Measurements from ENCODE around the gene SPRING1. TPM values are rescaled to one million over a fixed set of nuclear protein-coding genes. Genes with fewer than 3 reads are reported as not detected.

Gene SPRING1
- total RNA-seq, 2 donors from 2014 or later, result 13.4 to 36.8 TPM

GRCh38 chr12:116698116-116698515 is 39.8 kb downstream of the SPRING1 start:
- TF ChIP-seq CTCF (IDR thresholded peaks at IDR 0.05), result no peak
- no peak for ATAC-seq (ENCODE audit: insufficient number of reproducible peaks, low FRiP score, low read depth)
- no peak for DNase-seq (ENCODE audit: low spot score)

GRCh38 chr12:116697716-116698115 is 40.2 kb downstream of the SPRING1 start:
- no peaks in the 10 kb centered on the region for H3K36me3 ChIP-seq
- H3K9me3 ChIP-seq, result no peaks in the 10 kb centered on the region
- H3K27ac ChIP-seq, result no peak overlapping the region
- no peak for DNase-seq (ENCODE audit: low spot score)
- ATAC-seq (ENCODE audit: insufficient number of reproducible peaks, low FRiP score, low read depth), result no peak
- TF ChIP-seq CTCF (IDR thresholded peaks at IDR 0.05), result no peak
- no peak overlapping the region for H3K4me3 ChIP-seq
- peaks cover 5% of the 10 kb centered on the region for H3K27me3 ChIP-seq (replicated peaks; ENCODE audit: insufficient read depth)
- H3K4me1 ChIP-seq (ENCODE audit: control insufficient read depth in 1 of 2, low read depth in 2 of 2), result peaks cover 11% of the 10 kb centered on the region in 2 donors

More at GRCh38 chr12:116698116-116698515, 39.8 kb downstream of the SPRING1 start:
- no peaks in the 10 kb centered on the region for H3K36me3 ChIP-seq
- no peak overlapping the region for H3K4me3 ChIP-seq
- no peak overlapping the region for H3K27ac ChIP-seq
- H3K27me3 ChIP-seq (replicated peaks; ENCODE audit: insufficient read depth), result peaks cover 5% of the 10 kb centered on the region
- H3K9me3 ChIP-seq, result no peaks in the 10 kb centered on the region
- H3K4me1 ChIP-seq (ENCODE audit: control insufficient read depth in 1 of 2, low read depth in 2 of 2), result peaks cover 8 to 9% of the 10 kb centered on the region in 2 donors

GRCh38 chr12:116697305-116697704 is 40.6 kb downstream of the SPRING1 start:
- Histone ChIP-seq H3K4me3 (no peak overlapping the region), H3K36me3 (no peaks in the 10 kb centered on the region), H3K27ac (no peak overlapping the region), H3K4me1 (ENCODE audit: control insufficient read depth in 1 of 2, low read depth in 2 of 2) (peaks cover 11% of the 10 kb centered on the region in 2 donors), H3K9me3 (no peaks in the 10 kb centered on the region), H3K27me3 (replicated peaks; ENCODE audit: insufficient read depth) (peaks cover 5% of the 10 kb centered on the region)
- DNase-seq (ENCODE audit: low spot score) (no peak), ATAC-seq (ENCODE audit: insufficient number of reproducible peaks, low FRiP score, low read depth) (no peak)
- no peak for TF ChIP-seq CTCF (IDR thresholded peaks at IDR 0.05)

GRCh38 chr12:116695464-116695725 is 42.5 kb downstream of the SPRING1 start:
- no peak for ATAC-seq (ENCODE audit: insufficient number of reproducible peaks, low FRiP score, low read depth)
- H3K27me3 ChIP-seq (replicated peaks; ENCODE audit: insufficient read depth), result peaks cover 5% of the 10 kb centered on the region
- TF ChIP-seq CTCF (IDR thresholded peaks at IDR 0.05), result no peak

GRCh38 chr12:116694653-116695463 is 43.0 kb downstream of the SPRING1 start:
- ATAC-seq (ENCODE audit: insufficient number of reproducible peaks, low FRiP score, low read depth) (no peak), DNase-seq (ENCODE audit: low spot score) (no peak)
- Histone ChIP-seq H3K36me3 (no peaks in the 10 kb centered on the region), H3K27ac (no peak overlapping the region), H3K4me3 (no peak overlapping the region), H3K4me1 (ENCODE audit: control insufficient read depth in 1 of 2, low read depth in 2 of 2) (peaks cover 11% of the 10 kb centered on the region in 2 donors), H3K27me3 (replicated peaks; ENCODE audit: insufficient read depth) (peaks cover 5% of the 10 kb centered on the region), H3K9me3 (no peaks in the 10 kb centered on the region)
- no peak for TF ChIP-seq CTCF (IDR thresholded peaks at IDR 0.05)

More at GRCh38 chr12:116695464-116695725, 42.5 kb downstream of the SPRING1 start:
- no peaks in the 10 kb centered on the region for H3K9me3 ChIP-seq
- no peak overlapping the region for H3K4me3 ChIP-seq
- H3K4me1 ChIP-seq (ENCODE audit: control insufficient read depth in 1 of 2, low read depth in 2 of 2), result peaks cover 11% of the 10 kb centered on the region in 2 donors
- no peak for DNase-seq (ENCODE audit: low spot score)
- no peak overlapping the region for H3K27ac ChIP-seq
- no peaks in the 10 kb centered on the region for H3K36me3 ChIP-seq
